ENCODE measurements around the gene FH. TPM values are rescaled to one million over a fixed set of nuclear protein-coding genes. Genes with fewer than 3 reads are reported as not detected.
A peak's percentile ranks its signal among the peaks of the same experiment; 100 is the strongest.

The FH gene
- total RNA-seq, 5 donors from 2014 or later (not counting 1 experiment from before 2014, with no cell fraction given) = 14.6 to 32.7 (median 28.2) TPM

DNA sequence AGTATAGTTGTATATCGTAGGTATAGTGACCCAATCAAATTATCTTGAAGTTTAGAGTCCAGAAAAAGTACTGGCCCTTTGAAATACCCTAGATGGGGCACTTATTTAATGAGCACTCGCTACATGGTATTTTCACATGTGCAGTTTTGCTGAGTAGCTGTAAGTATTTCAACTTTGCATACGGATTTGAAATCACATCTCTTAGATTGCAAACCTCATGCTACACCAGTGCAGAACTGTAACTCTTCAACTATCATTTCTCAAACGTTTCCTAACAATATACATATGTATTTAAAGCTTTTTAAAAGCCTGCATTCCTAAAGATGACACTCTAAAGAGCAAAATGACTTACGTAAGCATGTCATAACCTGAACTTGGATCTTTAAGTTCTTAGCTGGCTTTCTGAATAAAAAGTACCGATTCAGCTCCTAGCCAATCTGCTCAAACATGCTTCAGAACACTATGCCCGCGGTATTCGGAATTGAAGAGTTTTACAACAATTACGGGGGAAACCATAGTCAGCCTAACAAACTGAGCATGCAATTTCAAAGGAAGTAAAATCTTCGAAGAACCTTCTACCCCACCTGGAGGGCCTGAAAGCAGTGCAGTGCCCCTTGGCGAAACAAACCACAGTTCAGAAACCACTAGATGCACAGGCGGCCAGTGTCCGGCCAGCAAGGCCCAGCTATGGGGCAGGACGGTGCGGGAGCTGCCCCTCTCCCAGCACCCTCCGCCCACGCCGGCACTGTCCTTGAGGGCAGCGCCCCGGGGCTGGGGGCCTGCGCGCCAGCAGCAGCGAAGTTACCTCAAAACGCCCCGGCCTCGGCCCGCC is 863 bp downstream of the FH start:
- peaks cover 5 to 9% of the 10 kb centered on the region in 2 experiments for H3K4me1 ChIP-seq (ENCODE audit: control insufficient read depth in 1 of 2, extremely low read depth in 1 of 2, insufficient read depth in 2 of 2, low read length in 2 of 2)
- Mint-ChIP-seq H3K9me3 (no peaks in the 10 kb centered on the region), H3K27me3 (peaks cover 15 to 21% of the 10 kb centered on the region in 2 donors), H3K36me3 (peaks cover 20% of the 10 kb centered on the region), H3K4me3 (peak overlapping the region in 2 of 3 donors; percentile 86 to 88), H3K4me1 (peaks cover 27 to 39% (median 27%) of the 10 kb centered on the region in 3 donors), H3K27ac (peak overlapping the region; percentile 66 to 88)
- CTCF ChIA-PET = interaction anchor here (1.0 to 2.8 kb wide), 4 partner anchors 16 to 108 kb away, joined by 3 to 11 read pairs (median 4); no protein-coding TSS in a partner anchor
- peak overlapping the region; percentile 10 for H3K27ac ChIP-seq (ENCODE audit: low read length)
- H3K9me3 ChIP-seq = no peaks in the 10 kb centered on the region
- H3K36me3 ChIP-seq (ENCODE audit: control insufficient read depth in 2 of 2, extremely low read depth in 1 of 2, insufficient read depth in 1 of 2, low read length in 1 of 2) = peaks cover 0 to 6% of the 10 kb centered on the region in 2 donors
- H3K4me3 ChIP-seq (ENCODE audit: control insufficient read depth in 1 of 2, extremely low read depth in 1 of 2, low read length in 1 of 2) = peak overlapping the region; percentile 46 to 89
- DNase-seq (peak in 6 of 35 experiments; percentile 2 to 34 (median 5)), ATAC-seq (replicated peaks in 1 of 4) (peak; percentile 19 to 28 (median 21))
- 7% methylated on average over 23 of the region's 28 CpGs for WGBS (ENCODE audit: insufficient coverage)
- no peaks in the 10 kb centered on the region for H3K27me3 ChIP-seq (replicated peaks in 1 of 2; ENCODE audit: control insufficient read depth in 2 of 2, extremely low read depth in 1 of 2, insufficient read depth in 2 of 2, low read length in 1 of 2)
- POLR2A ChIA-PET = interaction anchor here (0.6 to 1.1 kb wide), 4 partner anchors 10 to 188 kb away, joined by 3 read pairs; no protein-coding TSS in a partner anchor

DNA sequence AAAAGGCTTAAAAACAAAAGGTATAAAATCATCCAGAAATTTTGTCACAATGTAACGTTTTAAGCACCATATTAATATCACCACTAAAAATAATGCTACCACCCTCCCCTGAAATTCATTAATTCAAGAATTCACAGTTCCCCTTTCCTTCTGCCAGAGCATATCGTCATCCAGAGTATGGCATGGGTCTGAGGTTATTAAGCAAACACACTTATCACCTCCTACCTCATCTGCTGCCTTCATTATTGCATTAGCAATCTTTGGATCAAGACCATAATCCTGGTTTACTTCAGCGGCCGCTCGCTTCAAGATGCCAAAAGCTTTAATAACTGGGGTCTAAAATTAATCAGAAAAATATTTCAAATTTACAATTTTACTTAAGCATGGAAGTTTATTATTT is 6.2 kb downstream of the FH start:
- H3K4me3 ChIP-seq (ENCODE audit: control insufficient read depth in 1 of 2, extremely low read depth in 1 of 2, low read length in 1 of 2) = no peak overlapping the region
- no peak overlapping the region for H3K27ac ChIP-seq (ENCODE audit: low read length)
- ATAC-seq (replicated peaks in 1 of 4) (no peak), DNase-seq (no peak)
- POLR2A ChIA-PET = no interaction called here
- H3K9me3 ChIP-seq = no peaks in the 10 kb centered on the region
- CTCF ChIA-PET = interaction anchor here in 1 of 2 donors (1.3 kb wide), 1 partner anchor 98 kb away, joined by 3 read pairs; no protein-coding TSS in a partner anchor
- H3K36me3 ChIP-seq (ENCODE audit: control insufficient read depth in 2 of 2, extremely low read depth in 1 of 2, insufficient read depth in 1 of 2, low read length in 1 of 2) = peaks cover 2 to 41% of the 10 kb centered on the region in 2 donors
- H3K4me1 ChIP-seq (ENCODE audit: control insufficient read depth in 1 of 2, extremely low read depth in 1 of 2, insufficient read depth in 2 of 2, low read length in 2 of 2) = peaks cover 0 to 2% of the 10 kb centered on the region in 2 experiments
- no peaks in the 10 kb centered on the region for H3K9me3 Mint-ChIP-seq
- H3K27me3 ChIP-seq (replicated peaks in 1 of 2; ENCODE audit: control insufficient read depth in 2 of 2, extremely low read depth in 1 of 2, insufficient read depth in 2 of 2, low read length in 1 of 2) = no peaks in the 10 kb centered on the region
- no peak overlapping the region for H3K4me3 Mint-ChIP-seq
- no peaks in the 10 kb centered on the region for H3K27me3 Mint-ChIP-seq
- H3K27ac Mint-ChIP-seq = no peak overlapping the region
- no CpG with 5 or more reads among the region's 5 CpGs for WGBS (ENCODE audit: insufficient coverage)
- peaks cover 22 to 29% (median 24%) of the 10 kb centered on the region in 3 donors for H3K4me1 Mint-ChIP-seq
- H3K36me3 Mint-ChIP-seq = peaks cover 49% of the 10 kb centered on the region

DNA sequence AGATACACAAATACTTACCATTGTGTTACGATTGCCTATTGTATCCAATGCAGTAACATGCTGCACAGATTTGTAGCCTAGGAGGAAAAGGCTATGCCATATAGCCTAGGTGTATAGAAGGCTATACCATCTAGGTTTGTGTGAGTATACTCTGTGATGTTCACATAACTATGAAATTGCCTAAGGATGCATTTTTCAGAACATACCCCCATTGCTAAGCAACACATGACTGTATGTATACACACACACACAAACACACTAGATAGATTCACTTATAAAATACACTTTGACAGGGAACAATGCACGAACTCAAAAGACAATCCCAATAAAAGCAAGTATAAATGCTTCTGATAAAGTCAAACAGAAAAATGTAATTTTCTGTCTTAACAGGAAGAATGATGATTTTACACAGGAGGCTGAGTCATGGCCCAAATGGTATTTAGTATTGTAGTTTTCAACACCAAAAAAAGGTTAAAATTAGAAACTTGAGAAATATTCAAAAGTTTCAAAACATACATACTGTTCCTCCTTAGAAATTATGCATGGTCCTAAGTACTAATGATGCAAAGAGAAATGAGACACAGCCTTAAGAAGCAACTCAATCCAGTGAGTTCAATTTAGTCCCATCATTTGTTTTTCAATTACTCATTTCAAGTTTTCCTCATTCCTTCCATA is 12.2 kb downstream of the FH start:
- Histone ChIP-seq H3K9me3 (no peaks in the 10 kb centered on the region), H3K27me3 (replicated peaks in 1 of 2; ENCODE audit: control insufficient read depth in 2 of 2, extremely low read depth in 1 of 2, insufficient read depth in 2 of 2, low read length in 1 of 2) (no peaks in the 10 kb centered on the region), H3K27ac (ENCODE audit: low read length) (no peak overlapping the region), H3K4me3 (ENCODE audit: control insufficient read depth in 1 of 2, extremely low read depth in 1 of 2, low read length in 1 of 2) (no peak overlapping the region), H3K4me1 (ENCODE audit: control insufficient read depth in 1 of 2, extremely low read depth in 1 of 2, insufficient read depth in 2 of 2, low read length in 2 of 2) (no peaks in the 10 kb centered on the region), H3K36me3 (ENCODE audit: control insufficient read depth in 2 of 2, extremely low read depth in 1 of 2, insufficient read depth in 1 of 2, low read length in 1 of 2) (peaks cover 13 to 72% of the 10 kb centered on the region in 2 donors)
- POLR2A ChIA-PET = no interaction called here
- DNase-seq = no peak
- Mint-ChIP-seq H3K9me3 (no peaks in the 10 kb centered on the region), H3K27me3 (no peaks in the 10 kb centered on the region), H3K4me3 (no peak overlapping the region), H3K36me3 (peaks cover 66% of the 10 kb centered on the region), H3K27ac (no peak overlapping the region), H3K4me1 (peaks cover 0 to 6% (median 0%) of the 10 kb centered on the region in 3 donors)
- no peak for ATAC-seq (replicated peaks in 1 of 4)
- CTCF ChIA-PET = interaction anchor here in 1 of 2 donors (0.6 kb wide), 1 partner anchor 104 kb away, joined by 6 read pairs; no protein-coding TSS in a partner anchor
- no CpG with 5 or more reads among the region's 2 CpGs for WGBS (ENCODE audit: insufficient coverage)

DNA sequence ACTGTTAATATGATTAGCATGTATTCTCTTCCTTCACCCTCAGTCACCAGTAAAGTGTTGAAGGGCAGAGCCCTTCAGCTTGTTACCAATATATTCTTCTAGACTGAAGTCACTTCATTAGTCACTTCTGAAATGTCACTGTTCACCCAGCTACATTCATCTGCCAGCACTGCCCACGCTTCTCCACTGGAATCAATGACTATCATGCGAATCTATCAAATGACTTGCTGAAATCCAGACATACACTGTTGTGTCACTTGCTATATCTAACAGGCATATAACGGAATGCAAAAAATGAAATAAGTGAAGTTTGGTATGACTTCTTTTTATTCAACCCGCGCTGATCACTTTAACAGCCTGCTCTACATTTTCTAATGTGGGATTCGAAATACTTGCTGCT is 16.1 kb downstream of the FH start:
- POLR2A ChIA-PET = no interaction called here

DNA sequence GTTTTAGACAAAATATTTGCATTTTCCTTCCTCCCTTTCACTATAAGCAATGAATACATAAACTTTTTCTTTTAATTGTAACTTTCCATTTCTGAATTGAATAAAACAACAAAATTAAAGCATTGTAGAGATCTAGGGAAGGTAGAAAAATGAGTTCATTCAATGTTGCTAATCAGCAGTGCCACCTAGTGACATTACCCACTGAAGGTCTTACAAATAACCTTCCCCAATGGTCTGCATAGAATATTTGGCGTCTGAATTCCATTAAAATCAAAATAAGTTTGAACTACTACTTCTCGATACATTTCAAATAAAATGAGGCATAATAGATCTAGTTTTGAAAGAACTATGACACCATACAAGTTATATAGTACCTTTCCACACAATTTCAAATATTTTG is 19.6 kb downstream of the FH start:
- Histone ChIP-seq H3K27ac (ENCODE audit: low read length) (no peak overlapping the region), H3K4me1 (ENCODE audit: control insufficient read depth in 1 of 2, extremely low read depth in 1 of 2, insufficient read depth in 2 of 2, low read length in 2 of 2) (no peaks in the 10 kb centered on the region), H3K36me3 (ENCODE audit: control insufficient read depth in 2 of 2, extremely low read depth in 1 of 2, insufficient read depth in 1 of 2, low read length in 1 of 2) (peaks cover 17 to 71% of the 10 kb centered on the region in 2 donors), H3K9me3 (no peaks in the 10 kb centered on the region), H3K4me3 (ENCODE audit: control insufficient read depth in 1 of 2, extremely low read depth in 1 of 2, low read length in 1 of 2) (no peak overlapping the region), H3K27me3 (replicated peaks in 1 of 2; ENCODE audit: control insufficient read depth in 2 of 2, extremely low read depth in 1 of 2, insufficient read depth in 2 of 2, low read length in 1 of 2) (no peaks in the 10 kb centered on the region)
- H3K4me3 Mint-ChIP-seq = no peak overlapping the region
- ATAC-seq (replicated peaks in 1 of 4) (no peak), DNase-seq (no peak)
- ChIA-PET POLR2A (no interaction called here), CTCF (no interaction called here)
- H3K36me3 Mint-ChIP-seq = peaks cover 73% of the 10 kb centered on the region
- H3K4me1 Mint-ChIP-seq = peaks cover 0 to 6% (median 0%) of the 10 kb centered on the region in 3 donors
- H3K9me3 Mint-ChIP-seq = no peaks in the 10 kb centered on the region
- H3K27me3 Mint-ChIP-seq = no peaks in the 10 kb centered on the region
- H3K27ac Mint-ChIP-seq = no peak overlapping the region
- WGBS (ENCODE audit: insufficient coverage) = no CpG with 5 or more reads among the region's 2 CpGs

More for the DNA sequence above, 16.1 kb downstream of the FH start:
- no peaks in the 10 kb centered on the region for H3K9me3 Mint-ChIP-seq
- ATAC-seq (replicated peaks in 1 of 4) (no peak), DNase-seq (no peak)
- CTCF ChIA-PET = no interaction called here
- no peaks in the 10 kb centered on the region for H3K27me3 Mint-ChIP-seq
- no peaks in the 10 kb centered on the region for H3K27me3 ChIP-seq (replicated peaks in 1 of 2; ENCODE audit: control insufficient read depth in 2 of 2, extremely low read depth in 1 of 2, insufficient read depth in 2 of 2, low read length in 1 of 2)
- H3K27ac Mint-ChIP-seq = no peak overlapping the region
- WGBS (ENCODE audit: insufficient coverage) = 100% methylated on average over 1 of the region's 6 CpGs
- peaks cover 0 to 6% (median 0%) of the 10 kb centered on the region in 3 donors for H3K4me1 Mint-ChIP-seq
- no peak overlapping the region for H3K4me3 ChIP-seq (ENCODE audit: control insufficient read depth in 1 of 2, extremely low read depth in 1 of 2, low read length in 1 of 2)
- no peaks in the 10 kb centered on the region for H3K4me1 ChIP-seq (ENCODE audit: control insufficient read depth in 1 of 2, extremely low read depth in 1 of 2, insufficient read depth in 2 of 2, low read length in 2 of 2)
- peaks cover 69% of the 10 kb centered on the region for H3K36me3 Mint-ChIP-seq
- H3K4me3 Mint-ChIP-seq = no peak overlapping the region
- H3K27ac ChIP-seq (ENCODE audit: low read length) = no peak overlapping the region
- H3K9me3 ChIP-seq = no peaks in the 10 kb centered on the region
- H3K36me3 ChIP-seq (ENCODE audit: control insufficient read depth in 2 of 2, extremely low read depth in 1 of 2, insufficient read depth in 1 of 2, low read length in 1 of 2) = peaks cover 15 to 66% of the 10 kb centered on the region in 2 donors

DNA sequence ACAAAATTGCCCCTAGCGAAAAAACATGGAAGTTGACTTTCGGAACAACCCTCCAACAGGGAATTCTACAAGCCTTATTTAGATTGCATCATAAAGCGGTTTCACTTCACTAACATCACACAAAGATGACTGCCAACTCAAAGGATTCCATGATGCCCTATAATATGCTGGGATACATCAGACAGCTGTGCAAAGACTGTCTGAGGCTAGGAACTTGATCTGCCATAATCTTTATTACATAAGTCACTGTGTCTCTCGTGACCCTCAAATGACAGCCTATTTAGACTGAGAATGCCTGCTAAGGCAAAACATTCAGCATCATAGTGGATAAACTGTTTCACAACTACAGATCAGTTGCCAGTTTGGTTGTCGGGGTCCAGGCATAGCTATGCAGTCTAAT is 23.8 kb downstream of the FH start:
- Mint-ChIP-seq H3K4me3 (no peak overlapping the region), H3K9me3 (no peaks in the 10 kb centered on the region), H3K4me1 (no peaks in the 10 kb centered on the region), H3K27ac (no peak overlapping the region), H3K27me3 (no peaks in the 10 kb centered on the region), H3K36me3 (peaks cover 58% of the 10 kb centered on the region)
- Histone ChIP-seq H3K27ac (ENCODE audit: low read length) (no peak overlapping the region), H3K9me3 (no peaks in the 10 kb centered on the region), H3K27me3 (replicated peaks in 1 of 2; ENCODE audit: control insufficient read depth in 2 of 2, extremely low read depth in 1 of 2, insufficient read depth in 2 of 2, low read length in 1 of 2) (no peaks in the 10 kb centered on the region), H3K36me3 (ENCODE audit: control insufficient read depth in 2 of 2, extremely low read depth in 1 of 2, insufficient read depth in 1 of 2, low read length in 1 of 2) (peaks cover 5 to 43% of the 10 kb centered on the region in 2 donors), H3K4me3 (ENCODE audit: control insufficient read depth in 1 of 2, extremely low read depth in 1 of 2, low read length in 1 of 2) (no peak overlapping the region), H3K4me1 (ENCODE audit: control insufficient read depth in 1 of 2, extremely low read depth in 1 of 2, insufficient read depth in 2 of 2, low read length in 2 of 2) (no peaks in the 10 kb centered on the region)
- ATAC-seq (replicated peaks in 1 of 4) (no peak), DNase-seq (no peak)
- ChIA-PET CTCF (no interaction called here), POLR2A (no interaction called here)
- 97% methylated on average over 4 of the region's 5 CpGs for WGBS (ENCODE audit: insufficient coverage)

Data from T-cell (primary cell).